Medulla oblongata (tissue), 1 donor: ENCODE measurements around the gene GAREM1.
"Not testable (repeated sequence)": the region's sequence is repeated elsewhere in the genome, so short reads cannot be mapped to it uniquely, and the experiment has no call there.

Experiments used
- DNase-seq: peaks from one replicate; pipeline ENCODE4 v3.0.0-alpha.2; 2015; ENCODE audit errors: extremely low spot score

The GAREM1 gene

DNA sequence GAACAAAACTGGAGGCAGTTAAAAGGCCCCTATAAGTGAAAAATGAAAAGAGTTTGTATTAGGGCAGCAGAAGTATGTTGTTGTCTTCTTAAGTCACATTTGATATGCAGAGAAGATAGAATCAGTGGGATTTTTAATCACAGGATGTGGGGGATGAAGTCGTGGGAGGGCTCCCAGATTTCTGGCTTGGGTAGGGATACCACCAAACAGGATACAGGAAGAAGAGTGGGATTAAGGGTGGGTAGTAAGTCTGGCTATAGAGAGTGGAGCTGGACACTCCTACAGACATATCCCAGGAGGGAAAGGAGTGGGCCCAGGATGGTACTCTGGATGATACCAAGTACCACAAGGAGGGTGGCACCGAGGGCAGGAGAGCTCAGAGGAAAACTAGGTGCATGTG lies 99.3 kb downstream of the GAREM1 start:
- no peak for DNase-seq

DNA sequence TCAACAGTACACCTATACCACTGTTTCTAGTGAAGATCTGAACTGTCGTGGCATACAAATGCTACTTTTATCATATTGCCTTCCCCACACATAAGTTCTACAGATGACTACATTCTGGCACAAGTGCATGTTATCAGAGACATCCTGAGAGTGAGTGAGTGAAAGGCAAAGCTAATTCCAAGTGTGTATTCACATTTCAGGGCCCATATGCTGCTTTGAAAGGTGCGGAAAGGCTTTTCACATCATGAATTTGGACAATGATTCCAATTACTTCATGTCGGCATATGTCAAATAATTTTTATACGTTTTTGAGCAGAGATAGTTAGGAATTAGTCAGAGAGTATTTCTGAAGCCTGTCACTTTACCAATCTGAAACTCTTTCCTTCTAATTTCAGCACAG lies 101.7 kb downstream of the GAREM1 start:
- DNase-seq = no peak

DNA sequence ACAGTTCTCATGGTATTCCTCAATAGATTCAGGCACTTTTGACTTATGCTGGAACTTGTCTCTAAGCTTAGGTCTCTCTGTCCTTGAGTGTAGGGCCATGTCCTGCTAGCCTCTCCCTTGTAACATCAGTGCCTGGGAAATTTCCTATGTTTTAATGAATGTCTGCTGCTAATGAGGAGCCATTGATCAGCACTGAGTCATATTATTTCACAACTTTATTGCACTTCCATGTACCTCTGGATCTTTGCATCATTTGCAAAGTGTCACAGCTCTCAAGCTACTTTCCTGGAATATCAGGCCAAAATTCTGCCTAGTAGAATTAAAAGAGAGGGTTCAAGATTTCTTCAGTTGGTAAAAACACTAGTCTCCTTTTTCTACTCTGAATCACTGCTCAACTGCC lies 102.5 kb downstream of the GAREM1 start:
- no peak for DNase-seq

DNA sequence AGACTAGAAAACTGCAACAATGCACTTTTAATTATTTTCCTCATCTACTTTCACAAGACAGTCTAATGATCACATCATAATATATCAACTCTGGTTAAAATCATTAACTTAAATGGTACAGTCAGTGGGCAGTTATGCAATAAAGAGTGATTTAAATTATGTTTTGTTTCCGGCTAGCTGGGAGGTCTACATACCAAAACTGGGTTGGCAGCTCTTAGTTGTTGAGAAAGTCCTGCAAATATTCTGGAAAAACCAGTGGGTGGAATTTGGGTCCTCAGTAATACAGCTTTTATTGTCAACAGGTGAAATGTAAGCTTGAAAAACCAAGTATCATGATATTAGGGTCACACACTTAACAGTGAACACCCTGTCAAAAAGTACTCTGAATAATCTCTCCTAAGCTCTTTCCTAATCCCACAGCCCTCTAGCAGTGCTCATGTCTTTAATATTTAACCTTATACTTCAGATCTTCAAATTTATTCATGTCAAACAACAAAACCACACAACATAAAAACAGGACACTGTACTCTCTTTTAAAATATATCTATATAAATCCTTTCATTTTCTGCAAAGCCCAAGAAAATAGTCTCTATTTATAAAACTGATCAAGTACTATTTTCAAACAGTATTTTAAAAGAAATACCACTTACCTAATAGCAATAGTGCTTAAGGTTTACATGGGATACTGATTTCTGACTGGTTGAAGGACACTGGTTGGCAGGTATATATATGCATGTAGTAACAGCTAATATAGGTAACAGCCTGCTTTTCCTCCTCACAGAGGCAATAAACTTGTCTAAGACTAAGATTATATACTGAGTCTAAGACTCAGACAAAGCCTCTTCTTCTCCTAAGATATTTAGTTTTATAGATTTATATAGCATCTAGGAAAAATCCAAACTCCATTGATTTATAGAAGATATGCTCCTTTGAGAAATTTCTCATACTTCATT lies 103.8 kb downstream of the GAREM1 start:
- no peak for DNase-seq

DNA sequence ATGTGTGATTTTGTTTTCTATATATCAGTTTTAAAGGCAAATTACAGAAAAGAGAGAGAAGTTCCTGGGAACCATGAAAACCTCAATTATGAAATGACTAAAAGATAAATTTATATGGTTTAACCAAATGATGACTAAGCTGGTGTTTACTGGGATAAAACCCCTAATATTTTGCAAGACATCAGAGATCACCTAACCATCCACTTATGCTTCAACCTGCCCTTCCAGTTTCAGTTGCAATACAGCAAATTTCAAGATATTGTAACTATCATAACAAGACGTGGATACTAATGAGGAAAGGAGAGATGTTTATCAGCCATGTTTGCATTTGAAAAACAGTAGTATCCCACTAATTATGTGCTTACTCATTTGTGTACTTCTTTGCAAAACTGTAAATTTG lies 108.2 kb downstream of the GAREM1 start:
- DNase-seq = no peak

DNA sequence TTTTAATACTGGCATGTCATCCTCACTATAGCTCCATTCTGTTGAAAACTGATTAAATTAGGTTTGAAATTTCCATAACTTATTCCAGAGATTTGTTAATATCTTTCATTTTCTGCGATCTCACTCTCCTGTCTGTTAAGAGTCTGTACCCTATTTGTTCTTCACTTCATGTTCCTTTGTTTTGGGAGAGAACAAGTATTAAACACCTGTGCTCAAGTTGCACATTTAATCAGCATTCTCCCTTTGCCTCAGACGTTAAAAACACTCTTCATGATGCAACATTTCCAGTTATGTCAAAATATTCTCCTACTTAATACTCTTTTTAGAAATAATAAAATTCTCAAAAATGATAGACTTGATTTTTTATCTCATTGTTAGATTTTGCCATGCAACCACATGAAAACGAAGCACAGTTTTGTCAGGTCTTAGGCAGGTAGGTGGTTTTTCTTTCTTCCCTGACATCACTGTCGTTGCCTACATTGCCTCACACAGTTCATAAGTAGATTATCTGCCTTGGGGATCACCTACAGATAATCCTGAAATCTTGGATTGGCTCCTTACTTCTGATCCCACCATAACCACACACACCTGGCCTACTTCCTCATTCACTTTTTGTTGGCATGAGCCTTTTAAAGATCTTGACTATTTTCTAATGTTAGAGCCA lies 109.9 kb downstream of the GAREM1 start:
- no peak for DNase-seq

DNA sequence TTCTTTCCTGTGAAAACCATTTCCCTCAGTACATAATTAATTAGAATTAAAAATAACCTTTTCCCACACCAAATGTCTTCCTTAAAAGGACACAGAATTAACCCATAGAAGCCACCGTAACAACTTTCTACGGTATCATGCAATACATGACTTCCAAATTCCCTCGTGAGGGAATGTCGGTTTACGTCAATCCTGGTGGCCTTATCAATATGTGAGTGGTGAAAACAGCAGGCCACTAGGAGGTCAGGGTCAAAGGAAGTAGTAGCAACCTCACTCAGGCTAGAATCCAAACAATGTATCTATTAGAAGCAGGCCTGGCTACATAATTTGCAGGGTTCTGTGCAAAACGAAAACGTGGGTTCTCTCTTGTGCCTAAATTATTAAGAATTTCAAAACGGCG lies 112.2 kb downstream of the GAREM1 start:
- no peak for DNase-seq

DNA sequence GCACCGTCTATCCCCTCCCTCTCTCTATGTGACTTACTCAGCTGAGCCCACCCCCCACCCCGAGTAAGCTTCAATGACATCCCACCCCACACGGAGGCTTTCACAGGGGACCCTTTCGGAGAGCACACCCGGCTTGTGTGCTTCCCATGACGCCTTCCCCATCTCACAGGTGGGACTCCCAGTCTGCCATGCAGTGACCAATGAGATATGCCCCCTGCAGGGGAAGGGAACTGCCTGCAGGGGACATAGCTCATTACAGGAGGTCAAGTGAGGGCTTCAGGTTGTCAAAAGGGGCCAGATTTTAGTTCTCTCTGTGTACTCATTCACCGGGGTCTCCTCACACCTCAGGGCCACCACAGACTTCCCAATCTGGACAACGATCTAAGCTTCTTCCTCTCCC lies 112.6 kb downstream of the GAREM1 start:
- DNase-seq = no peak

DNA sequence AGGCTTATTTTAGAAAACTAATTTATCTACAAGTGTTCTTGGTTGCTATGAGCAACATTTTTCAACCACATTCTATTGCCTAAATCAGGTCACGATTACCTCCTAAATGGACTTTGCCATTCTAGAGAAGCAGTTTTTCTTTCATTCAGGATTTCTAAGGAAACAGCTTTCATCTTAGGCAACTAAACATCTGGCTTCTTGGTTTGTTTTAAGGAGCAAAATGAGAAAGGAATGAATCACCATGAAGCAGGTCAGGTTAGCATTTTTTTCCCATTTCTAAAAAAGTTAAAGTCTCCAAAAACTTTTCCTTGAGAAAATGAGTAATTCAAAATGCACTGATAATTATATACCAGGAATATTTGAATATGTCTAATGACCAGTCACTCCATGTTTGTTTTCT lies 114.8 kb downstream of the GAREM1 start:
- DNase-seq = no peak

DNA sequence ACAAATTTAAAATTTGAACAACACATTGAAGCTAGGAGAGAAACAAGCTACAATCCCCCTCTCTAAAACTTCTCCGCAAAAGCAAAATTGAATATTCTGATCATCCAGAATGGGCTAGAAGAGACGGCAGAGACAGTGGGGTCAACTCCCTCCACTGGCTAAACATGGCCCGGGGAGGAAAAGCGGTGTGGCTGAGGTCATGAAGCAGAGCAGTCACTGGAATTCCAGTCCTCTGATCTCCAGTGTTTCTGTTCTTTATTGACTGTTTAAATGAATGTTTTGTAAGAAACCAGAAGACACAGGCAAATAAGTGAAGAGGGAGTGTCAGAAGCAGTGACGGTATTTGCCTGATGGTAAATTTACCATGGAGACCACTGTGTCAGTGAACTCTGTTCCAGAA lies 116.2 kb downstream of the GAREM1 start:
- no peak for DNase-seq

DNA sequence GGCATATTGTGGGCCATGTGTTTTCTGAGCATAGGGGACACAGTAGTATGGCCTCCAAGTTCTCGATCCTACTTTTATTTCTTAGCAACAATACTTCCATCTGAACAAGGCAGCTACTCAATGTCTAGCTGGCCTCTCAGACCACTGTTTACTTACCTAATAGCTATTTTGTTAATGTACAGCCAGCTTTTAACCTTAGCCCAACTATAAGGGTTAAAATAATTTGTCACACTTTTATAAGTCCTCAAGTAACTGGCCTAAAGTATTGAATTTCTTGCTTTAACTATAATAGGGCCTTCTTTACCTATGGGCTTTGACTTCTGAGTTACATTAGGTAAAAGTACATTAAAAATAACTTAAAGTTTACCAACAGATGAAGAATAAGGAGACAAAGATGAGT lies 117.4 kb downstream of the GAREM1 start:
- DNase-seq = no peak

DNA sequence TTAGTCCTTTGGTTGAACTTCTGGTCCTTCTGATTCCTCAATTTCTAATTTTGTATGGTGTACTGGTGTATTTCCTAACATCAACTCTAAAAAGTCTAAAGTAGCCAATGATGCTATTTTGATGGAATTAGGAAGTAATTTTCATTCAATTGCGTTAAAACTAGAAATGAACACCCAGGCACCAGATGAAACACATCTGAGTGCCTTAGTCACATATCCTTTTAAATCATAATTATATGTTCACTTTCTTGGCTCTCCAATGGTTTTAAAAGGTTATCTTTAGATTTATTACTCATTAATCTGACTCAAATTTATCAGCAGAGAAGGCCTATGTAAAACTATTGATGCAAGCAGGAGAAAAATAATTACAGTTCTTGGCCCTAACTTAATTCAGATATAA lies 119.7 kb downstream of the GAREM1 start:
- DNase-seq = no peak

DNA sequence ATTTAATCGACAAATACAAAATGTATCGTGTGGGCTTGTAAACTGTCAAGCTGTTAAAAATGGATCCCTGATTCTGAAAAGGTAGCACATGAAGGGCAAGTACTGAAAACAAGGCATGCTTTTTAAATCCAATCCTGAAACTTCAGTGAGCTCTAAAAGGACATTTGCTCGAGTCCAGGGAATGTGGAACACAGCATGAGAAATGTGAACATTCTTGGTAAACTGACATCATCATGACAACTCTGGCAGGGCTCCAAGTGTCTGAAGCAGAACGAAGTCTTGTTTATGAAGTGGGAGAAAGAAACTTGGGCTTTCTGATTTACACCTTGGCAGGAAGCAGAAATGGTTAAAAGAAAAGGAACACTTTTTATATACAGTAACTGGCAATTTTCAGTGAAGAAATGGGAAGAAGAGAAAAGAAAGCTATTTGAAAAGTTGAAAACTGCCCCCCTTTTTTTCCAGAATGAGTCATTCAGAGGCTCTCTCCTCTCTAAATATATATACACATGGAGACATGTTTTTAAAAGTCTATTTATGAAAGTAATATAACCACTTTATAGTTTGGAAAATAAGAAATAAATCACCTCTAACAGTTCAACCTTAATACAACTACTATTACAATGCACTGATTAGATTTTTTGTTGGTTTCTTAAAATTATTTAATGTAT lies 120.8 kb downstream of the GAREM1 start:
- peak; percentile 87 for DNase-seq

DNA sequence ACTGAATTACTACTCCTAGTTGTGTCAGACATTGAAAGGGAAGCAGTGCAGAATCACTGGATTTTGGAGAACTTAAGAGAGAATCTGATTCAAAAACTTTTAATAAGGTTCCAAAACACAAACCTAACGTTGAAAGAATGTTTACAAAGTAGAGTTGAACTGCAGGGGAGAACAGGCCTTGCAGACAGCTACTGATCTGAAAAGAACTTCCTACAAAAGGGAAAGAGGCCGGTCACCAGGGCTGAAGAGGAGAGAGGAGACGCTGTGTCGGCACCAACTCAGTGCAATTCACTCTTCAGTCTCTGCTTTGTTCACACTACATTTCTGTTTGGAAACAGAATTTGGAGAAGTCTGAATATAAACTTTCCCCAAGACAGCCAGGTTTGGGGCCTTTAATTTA lies 124.0 kb downstream of the GAREM1 start:
- peak; percentile 76 for DNase-seq

DNA sequence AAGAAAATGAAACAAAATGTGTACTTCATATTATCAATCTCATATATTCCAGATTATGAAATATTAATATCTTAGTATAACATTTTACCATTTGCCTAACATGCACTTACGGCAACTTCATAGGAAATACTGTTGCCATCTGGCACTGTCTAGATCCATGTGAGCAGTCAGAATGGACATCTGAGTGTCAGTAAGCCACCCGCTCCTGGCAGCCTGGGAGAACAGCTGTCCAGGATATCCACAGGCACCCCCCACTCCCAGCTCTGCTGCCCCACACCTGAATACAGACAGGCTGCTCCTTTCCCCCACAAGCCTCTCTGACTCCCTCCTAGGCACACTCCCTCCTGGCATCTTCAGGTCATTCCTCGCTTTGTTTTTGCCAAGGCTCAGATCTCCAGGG lies 127.0 kb downstream of the GAREM1 start:
- DNase-seq = no peak

DNA sequence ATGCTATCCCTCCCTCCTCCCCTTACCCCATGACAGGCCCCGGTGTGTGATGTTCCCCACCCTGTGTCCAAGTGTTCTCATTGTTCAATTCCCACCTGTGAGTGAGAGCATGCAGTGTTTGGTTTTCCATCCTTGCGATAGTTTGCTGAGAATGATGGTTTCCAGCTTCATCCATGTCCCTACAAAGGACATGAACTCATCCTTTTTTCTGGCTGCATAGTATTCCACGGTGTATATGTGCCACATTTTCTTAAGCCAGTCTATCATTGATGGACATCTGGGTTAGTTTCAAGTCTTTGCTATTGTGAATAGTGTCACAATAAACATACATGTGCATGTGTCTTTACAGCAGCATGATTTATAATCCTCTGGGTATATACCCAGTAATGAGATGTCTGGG lies 129.6 kb downstream of the GAREM1 start:
- DNase-seq = not testable (repeated sequence)

DNA sequence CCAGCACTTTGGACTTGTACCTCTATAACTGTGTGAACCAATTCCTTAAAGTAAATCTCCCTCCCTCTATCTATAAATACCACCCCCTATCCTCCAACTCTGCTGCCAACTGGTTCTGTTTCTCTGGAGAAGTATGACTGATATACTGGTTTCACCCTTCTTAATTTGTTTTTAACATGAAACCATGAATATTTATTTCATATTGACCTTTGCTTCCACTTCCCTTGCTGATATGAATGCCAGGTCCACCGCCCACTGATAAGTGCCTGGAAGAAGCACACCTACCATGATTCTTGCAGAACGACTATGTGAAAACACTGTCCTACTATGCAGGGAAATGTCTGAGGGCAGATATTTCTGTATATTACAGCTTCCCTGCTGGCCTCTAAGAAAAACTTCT lies 131.6 kb downstream of the GAREM1 start:
- DNase-seq = no peak

DNA sequence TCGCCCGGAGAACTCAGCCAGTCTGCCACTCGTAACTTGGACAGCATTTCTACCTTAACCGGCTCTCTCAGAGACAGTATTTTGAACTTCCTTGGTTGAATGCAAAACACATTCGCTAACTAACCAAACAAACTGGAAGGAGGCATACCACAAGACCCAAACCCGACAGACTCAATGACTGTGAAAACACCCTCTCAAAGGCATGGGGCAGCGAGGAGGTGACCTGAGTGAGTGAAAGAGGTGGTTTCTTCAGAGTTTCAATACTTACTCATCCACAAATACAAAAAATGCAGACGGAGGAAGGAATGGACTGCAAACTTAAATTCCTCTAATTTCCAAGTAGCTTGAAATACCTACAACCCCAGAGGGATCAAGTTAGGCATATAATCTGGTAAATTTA lies 132.9 kb downstream of the GAREM1 start:
- DNase-seq = no peak

DNA sequence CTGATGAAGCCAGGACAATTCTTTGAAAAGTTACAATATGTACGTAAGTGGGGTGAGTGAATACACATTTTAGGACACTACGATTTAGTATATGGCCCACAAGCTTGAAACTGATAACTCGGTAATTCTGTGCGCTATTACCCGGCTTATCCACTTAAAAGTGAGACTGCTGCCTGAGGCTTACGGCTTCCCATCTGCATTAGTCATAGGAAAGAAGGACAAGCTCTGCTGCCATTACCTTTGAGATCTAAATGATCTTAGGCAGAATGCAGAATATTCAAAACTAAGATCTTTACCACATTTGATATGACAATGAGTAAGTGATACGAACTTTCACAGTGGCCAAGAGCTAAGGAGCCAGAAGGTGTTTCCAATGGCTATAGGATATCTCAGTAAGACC lies 133.3 kb downstream of the GAREM1 start:
- DNase-seq = no peak

DNA sequence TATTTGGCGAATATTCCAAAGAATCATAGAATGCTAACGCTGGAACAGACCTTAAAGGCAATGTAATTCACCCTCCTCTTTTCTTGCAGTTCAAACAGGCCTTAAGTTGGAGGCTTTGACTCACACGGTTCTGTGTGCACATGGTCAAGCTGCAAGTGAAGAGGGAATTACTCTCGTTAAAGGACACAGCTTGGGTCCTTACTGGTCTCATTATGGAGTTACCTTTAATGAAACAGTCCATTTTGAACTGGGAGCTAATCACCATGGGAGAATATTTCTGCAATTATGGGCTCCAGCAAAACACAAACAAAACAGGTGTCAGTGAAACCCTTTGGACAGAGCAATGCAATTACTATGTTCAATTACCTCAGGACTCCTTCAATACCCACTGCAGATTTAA lies 135.5 kb downstream of the GAREM1 start:
- no peak for DNase-seq

DNA sequence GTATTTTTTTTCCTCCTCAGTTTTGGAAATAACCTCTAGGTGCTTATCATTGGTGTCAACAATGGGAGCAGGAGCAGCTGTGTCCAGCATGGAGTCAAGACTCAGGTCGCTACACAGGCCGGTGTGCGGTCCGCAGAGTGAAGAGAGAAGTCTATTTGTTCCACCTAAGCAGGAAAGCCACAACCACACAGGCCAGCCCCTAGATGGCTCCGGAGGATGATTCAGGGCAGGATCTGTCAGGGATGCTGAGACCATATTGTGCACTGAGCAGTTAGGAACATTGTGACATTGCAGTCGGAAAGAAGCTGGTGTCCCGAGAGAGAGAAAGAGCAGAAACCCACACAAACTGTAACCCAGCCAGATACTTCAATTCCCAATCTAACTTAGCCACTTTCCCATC lies 136.9 kb downstream of the GAREM1 start:
- no peak for DNase-seq

DNA sequence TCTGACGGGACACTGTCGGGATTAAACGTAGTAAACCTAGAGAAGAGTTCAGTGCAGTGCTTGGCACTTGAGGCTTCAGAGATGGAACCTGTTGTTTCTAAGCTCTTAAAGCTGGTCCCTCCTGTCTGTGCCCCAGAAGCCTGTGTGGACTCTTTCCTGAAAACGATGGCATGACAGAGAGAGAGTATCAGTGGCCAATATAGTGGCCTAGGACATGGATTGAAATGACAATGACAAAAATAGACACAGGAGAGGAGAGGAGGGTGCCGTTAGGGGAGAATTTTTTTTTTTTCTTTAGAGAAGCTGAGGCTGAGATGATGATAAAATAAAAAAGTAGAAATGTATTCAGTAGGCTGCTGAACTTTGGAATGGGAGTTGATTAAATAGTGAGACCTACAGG lies 138.0 kb downstream of the GAREM1 start:
- no peak for DNase-seq

DNA sequence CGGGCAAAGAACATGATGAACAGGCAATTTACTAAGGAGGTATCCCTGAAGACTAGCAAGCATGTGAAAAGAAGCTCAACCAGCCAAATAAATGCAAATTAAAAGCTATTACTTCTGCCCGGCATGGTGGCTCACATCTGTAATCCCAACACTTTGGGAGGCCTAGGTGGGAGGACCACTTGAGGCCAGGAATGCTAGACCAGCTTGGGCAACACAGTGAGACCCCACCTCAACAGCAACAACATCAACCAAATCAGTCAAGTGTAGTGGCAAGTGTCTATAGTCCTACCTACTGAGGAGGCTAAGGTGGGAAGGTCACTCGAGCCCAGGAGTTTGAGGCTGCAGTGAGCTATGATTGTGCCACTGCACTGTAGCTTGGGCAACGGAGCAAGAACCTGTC lies 141.7 kb downstream of the GAREM1 start:
- no peak for DNase-seq
